ENCODE data around the gene RBKS.

The RBKS gene

GRCh38 chr2:27832396-27832795 lies 57.8 kb downstream of the RBKS start:
- DNase-seq: no peak

- no peak for DNase-seq
Measured at GRCh38 chr2:27831279-27832050, 58.7 kb downstream of the RBKS start.

- DNase-seq: no peak
Measured at GRCh38 chr2:27830656-27831055, 59.5 kb downstream of the RBKS start.

GRCh38 chr2:27829791-27830190 lies 60.4 kb downstream of the RBKS start:
- DNase-seq: no peak

- DNase-seq: no peak
Measured at GRCh38 chr2:27828305-27828704, 61.9 kb downstream of the RBKS start.

GRCh38 chr2:27824401-27824800 lies 65.8 kb downstream of the RBKS start:
- DNase-seq: no peak

- DNase-seq: no peak
Measured at GRCh38 chr2:27823569-27823968, 66.6 kb downstream of the RBKS start.

- DNase-seq: no peak
Measured at GRCh38 chr2:27823135-27823534, 67.1 kb downstream of the RBKS start.

GRCh38 chr2:27822049-27822448 lies 68.1 kb downstream of the RBKS start:
- no peak for DNase-seq

GRCh38 chr2:27815860-27816438 lies 74.2 kb downstream of the RBKS start:
- no peak for DNase-seq

GRCh38 chr2:27814758-27815157 lies 75.4 kb downstream of the RBKS start:
- DNase-seq: no peak

GRCh38 chr2:27811768-27812167 lies 78.4 kb downstream of the RBKS start:
- no peak for DNase-seq

GRCh38 chr2:27810455-27810854 lies 79.7 kb downstream of the RBKS start:
- DNase-seq: no peak

GRCh38 chr2:27809761-27810241 lies 80.4 kb downstream of the RBKS start:
- DNase-seq: peak in 1 of 51 donors; percentile 32

GRCh38 chr2:27808984-27809383 lies 81.2 kb downstream of the RBKS start:
- no peak for DNase-seq

- DNase-seq: no peak
Measured at GRCh38 chr2:27808418-27808817, 81.8 kb downstream of the RBKS start.

- no peak for DNase-seq
Measured at GRCh38 chr2:27807476-27807875, 82.7 kb downstream of the RBKS start.

- DNase-seq: no peak
Measured at GRCh38 chr2:27806311-27807059, 83.7 kb downstream of the RBKS start.

GRCh38 chr2:27805180-27805579 lies 85.0 kb downstream of the RBKS start:
- DNase-seq: no peak

GRCh38 chr2:27804146-27804545 lies 86.0 kb downstream of the RBKS start:
- no peak for DNase-seq

- no peak for DNase-seq
Measured at GRCh38 chr2:27803046-27803445, 87.1 kb downstream of the RBKS start.

GRCh38 chr2:27802547-27802946 lies 87.6 kb downstream of the RBKS start:
- DNase-seq: no peak

- DNase-seq: no peak
Measured at GRCh38 chr2:27800856-27801255, 89.3 kb downstream of the RBKS start.

Data from hypothalamus (tissue), 51 donors.